Measurements from ENCODE around the gene ACSF3. TPM values are rescaled to one million over a fixed set of nuclear protein-coding genes. Genes with fewer than 3 reads are reported as not detected.

The ACSF3 gene
- total and polyA plus RNA-seq, 5 experiments from 2014 or later: 21.3 to 64.4 (median 44.7) TPM

DNA sequence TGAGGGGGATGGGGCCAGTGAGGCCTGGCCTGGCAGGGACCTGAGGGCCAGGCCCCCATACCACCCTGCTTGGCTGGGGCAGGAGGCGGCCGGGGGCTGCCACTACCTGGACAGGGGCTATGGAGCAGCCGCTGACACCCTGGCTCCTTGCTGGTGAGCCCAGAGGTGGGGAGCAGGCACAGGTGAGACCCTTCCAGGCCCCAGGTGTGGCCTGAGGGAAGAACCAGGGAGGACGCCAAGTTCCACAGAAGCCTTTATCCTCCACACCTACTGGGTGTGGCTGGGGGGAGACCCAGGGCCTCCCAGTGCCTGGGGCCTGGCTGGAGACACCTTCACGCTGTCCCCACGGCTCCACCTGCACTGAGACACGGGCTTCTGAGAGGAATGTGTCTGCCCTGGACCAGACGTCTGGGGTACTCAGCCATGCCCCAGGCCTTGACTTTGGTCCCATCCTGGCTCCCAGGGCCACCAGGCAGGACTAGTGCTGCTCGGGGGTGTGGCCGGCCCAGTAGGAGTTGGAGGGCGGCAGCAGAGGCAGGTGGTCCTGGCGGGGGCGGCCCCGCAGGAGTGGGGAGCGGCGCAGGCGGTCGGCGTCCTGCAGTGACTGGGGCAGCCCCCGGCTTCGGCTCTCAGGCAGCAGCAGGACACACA lies 102.0 kb downstream of the ACSF3 start:
- ATAC-seq (no peak), DNase-seq (no peak)
- Mint-ChIP-seq H3K4me1 (peaks cover 0 to 13% (median 6%) of the 10 kb centered on the region in 4 donors), H3K36me3 (no peaks in the 10 kb centered on the region), H3K27me3 (peaks cover 0 to 23% (median 6%) of the 10 kb centered on the region in 5 donors), H3K27ac (no peak overlapping the region), H3K9me3 (no peaks in the 10 kb centered on the region), H3K4me3 (no peak overlapping the region)
- POLR2A ChIA-PET: no interaction called here

DNA sequence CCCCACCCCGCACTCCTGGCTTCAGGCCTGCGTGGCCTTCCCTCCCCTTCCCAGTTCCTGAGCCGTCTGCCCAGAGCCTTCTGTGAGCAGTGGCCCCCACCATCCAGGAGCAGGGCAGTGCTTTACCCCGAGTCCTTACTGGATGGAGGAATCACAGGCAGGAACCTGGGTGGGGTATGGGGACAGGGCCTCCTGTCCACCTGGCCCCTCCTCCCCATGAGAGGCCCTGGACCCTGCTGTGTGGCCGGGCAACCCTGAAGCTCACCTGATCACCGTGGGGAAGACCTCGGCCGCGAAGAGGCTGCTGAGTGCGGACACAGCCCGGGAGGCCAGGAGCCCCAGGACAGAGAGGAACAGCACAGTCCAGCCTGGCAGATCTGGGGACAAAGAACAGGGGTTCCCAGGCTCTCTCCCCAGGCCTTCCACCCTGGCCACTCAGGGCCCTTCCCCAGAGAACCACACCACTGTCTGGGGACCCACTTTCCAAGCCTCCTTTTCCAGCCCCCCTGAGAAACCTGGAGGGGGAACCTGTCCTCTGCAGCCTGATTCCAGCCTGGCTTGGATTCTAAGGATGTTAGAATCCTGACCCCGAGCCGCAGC lies 103.5 kb downstream of the ACSF3 start:
- POLR2A ChIA-PET: no interaction called here
- H3K4me1 Mint-ChIP-seq: peaks cover 0 to 11% (median 6%) of the 10 kb centered on the region in 4 donors
- peaks cover 0 to 25% (median 8%) of the 10 kb centered on the region in 5 donors for H3K27me3 Mint-ChIP-seq
- ATAC-seq (no peak), DNase-seq (no peak)
- H3K27ac Mint-ChIP-seq: no peak overlapping the region
- no peak overlapping the region for H3K4me3 Mint-ChIP-seq
- H3K36me3 Mint-ChIP-seq: no peaks in the 10 kb centered on the region
- H3K9me3 Mint-ChIP-seq: no peaks in the 10 kb centered on the region

DNA sequence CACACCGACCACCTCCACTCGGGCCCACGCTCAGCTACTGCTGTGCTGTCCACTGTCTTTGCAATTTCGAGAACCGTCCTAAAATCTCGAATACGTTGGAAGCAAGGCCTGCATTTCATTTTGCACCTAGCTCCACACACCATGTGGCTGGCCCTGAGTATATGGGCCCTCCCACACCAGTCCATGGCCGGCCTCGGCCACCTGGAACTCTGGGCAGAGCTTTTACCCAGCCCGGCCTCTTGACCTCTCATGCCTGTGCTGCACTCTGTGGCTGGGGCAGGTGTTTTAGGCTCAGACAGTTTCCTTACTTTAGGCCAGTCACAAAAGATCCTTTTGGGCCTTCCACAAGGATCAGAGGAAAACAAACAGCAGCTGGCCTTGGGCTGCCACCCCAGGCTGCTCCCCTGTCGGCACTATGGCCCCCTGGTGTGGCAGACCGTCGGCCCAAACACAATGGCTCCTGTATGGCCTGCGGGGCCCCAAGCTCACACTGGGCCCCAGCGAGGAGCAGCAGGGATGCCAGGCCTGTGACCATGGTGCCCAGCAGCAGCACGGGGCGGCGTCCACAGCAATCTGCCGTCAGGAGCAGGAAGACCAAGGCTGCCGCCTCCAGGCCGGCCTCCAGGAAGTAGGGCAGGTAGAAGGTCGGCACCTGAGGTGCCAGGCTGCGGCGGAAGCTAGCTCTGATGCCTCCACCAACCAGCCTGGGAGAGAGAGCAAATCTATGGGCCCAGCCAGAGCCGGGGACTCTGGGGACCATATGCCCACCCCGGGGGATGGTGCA lies 104.2 kb downstream of the ACSF3 start:
- POLR2A ChIA-PET: no interaction called here
- no peak for ATAC-seq
- no peak overlapping the region for H3K27ac Mint-ChIP-seq
- no peak for DNase-seq
- peaks cover 0 to 16% (median 10%) of the 10 kb centered on the region in 4 donors for H3K4me1 Mint-ChIP-seq
- H3K4me3 Mint-ChIP-seq: peak overlapping the region in 1 of 10 donors; percentile 48
- peaks cover 0 to 3% (median 0%) of the 10 kb centered on the region in 9 donors for H3K9me3 Mint-ChIP-seq
- H3K27me3 Mint-ChIP-seq: peaks cover 3 to 29% (median 13%) of the 10 kb centered on the region in 5 donors
- H3K36me3 Mint-ChIP-seq: no peaks in the 10 kb centered on the region

GRCh38 chr16:89198417-89199240 lies 105.0 kb downstream of the ACSF3 start:
- POLR2A ChIA-PET: no interaction called here
- H3K9me3 Mint-ChIP-seq: peaks cover 0 to 4% (median 0%) of the 10 kb centered on the region in 9 donors
- ATAC-seq (no peak), DNase-seq (no peak)
- H3K4me3 Mint-ChIP-seq: no peak overlapping the region
- H3K27ac Mint-ChIP-seq: no peak overlapping the region
- H3K27me3 Mint-ChIP-seq: peaks cover 11 to 37% (median 21%) of the 10 kb centered on the region in 5 donors
- peaks cover 0 to 18% (median 14%) of the 10 kb centered on the region in 4 donors for H3K4me1 Mint-ChIP-seq
- H3K36me3 Mint-ChIP-seq: peaks cover 0 to 5% (median 0%) of the 10 kb centered on the region in 3 donors

DNA sequence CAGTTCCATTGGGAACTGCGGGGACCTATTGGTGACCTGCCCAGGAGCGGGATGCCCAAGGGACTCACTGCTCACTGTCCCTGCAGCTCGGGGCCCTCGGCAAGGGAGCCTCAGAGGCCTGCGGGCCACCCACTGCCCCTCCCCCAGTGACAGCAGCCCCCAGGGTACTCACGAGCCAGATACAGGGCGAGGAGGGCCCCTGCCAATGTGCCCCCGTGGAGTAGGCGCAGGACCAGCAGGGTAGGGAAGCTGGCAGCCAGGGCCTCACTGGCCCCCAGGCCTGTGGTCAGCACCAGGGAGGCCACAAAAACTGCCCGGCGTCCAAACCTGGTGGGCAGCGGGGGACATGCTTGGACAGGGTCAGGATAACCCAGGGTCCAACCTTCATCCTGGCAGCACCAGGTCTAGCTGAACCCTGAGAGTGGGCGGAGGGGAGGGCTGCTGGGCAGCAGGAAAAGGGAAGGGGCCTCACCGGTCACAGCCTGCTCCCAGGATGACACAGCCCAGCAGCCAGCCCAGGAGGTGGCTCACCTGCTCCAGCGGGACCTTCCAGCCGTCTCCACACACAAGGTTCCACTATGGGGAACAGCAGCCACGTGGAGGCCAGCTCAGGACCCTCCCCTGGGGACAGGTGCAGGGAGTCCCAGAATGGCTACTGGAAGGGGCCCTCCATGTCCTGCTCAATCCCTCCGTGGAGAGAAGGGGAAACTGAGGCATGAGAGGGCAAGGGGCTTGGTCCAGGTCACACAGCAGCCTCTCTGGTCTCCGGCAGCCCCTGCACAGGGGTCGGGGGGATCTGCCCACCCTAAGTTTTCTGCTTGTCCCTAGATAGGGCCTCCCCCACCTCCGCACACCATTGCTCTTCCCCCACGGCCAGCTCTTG lies 105.8 kb downstream of the ACSF3 start:
- Mint-ChIP-seq H3K27ac (peak overlapping the region in 1 of 10 donors; percentile 18), H3K9me3 (peaks cover 0 to 4% (median 0%) of the 10 kb centered on the region in 9 donors), H3K4me3 (peak overlapping the region in 2 of 10 donors; percentile 31 to 56), H3K4me1 (peaks cover 0 to 18% (median 14%) of the 10 kb centered on the region in 4 donors), H3K36me3 (peaks cover 0 to 5% (median 0%) of the 10 kb centered on the region in 3 donors), H3K27me3 (peaks cover 18 to 45% (median 29%) of the 10 kb centered on the region in 5 donors)
- DNase-seq: no peak
- ATAC-seq: no peak
- POLR2A ChIA-PET: interaction anchor here (0.6 kb wide), 2 partner anchors 298 to 586 kb away, joined by 3 to 6 read pairs; no protein-coding TSS in a partner anchor

DNA sequence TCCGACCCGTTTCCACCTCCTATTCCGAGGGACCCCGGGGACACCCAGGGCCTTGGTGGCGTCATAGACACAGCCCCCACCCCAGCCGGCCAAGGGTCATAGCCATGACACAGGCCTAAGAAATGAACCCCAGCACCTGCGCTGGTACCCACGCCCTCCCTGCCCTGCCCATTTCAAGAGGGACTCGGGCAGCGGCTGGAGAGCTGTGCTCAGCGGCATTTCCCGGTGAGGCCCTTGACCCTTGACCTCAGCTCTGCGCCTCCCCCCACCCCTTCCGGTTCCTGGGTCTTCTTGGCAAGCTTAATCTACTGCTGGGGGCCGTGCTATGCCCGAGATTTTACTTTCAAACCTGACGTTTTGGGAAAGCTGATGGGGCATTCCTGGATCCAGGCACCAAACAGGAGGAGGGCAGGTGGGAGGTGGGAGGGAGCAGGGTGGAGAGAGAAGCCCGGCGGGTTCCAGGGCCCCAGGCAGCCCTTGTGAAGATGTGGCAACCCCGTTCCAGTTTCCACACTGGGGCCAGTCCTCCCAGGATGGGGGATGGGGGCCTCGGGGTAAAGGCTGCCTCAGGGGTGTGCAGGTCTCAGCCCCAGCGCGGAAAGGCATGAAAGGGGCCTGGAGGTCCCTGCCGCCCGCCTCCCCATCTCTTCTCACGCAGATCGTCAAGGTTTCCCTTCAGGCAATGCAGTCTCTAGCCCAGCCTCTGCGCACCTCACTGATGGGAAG lies 106.6 kb downstream of the ACSF3 start, which contains the start of gene SLC22A31:
SLC22A31 (minus strand) TSS at position 414 of the 726 bp plus-strand sequence; CDS start at position 378, 36 bp downstream.
- no peak for ATAC-seq

DNA sequence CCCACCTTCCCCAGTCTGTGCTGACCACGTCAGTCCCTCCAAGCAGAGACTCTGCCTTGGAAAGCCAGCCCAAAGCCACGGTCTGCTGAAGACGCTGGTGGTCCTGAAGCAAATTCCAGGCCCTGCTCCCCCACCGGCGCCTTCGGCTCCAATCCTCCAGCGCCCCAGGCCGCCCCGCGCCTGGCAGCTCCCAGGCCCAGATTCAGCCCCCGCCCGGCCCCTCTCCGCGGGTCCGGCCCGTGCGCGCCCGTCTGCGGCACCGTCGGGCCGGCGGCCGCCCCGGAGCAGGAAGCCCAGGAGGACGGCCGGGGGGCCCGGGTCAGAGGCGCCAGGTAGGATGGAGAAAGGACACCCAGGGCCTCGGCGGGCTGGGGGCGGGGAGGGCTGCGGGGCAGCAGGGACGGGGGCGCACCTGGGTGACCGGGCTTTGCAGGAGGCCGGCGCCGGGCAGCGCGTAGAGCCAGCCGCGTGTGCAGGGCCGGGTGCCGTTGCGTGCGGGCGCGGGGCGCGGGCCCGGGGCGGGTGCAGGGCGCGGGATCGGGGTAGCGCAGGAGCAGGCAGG lies 107.3 kb downstream of the ACSF3 start:
- Mint-ChIP-seq H3K4me1 (peaks cover 0 to 18% (median 14%) of the 10 kb centered on the region in 4 donors), H3K36me3 (peaks cover 0 to 5% (median 0%) of the 10 kb centered on the region in 3 donors), H3K27ac (peak overlapping the region in 1 of 10 donors; percentile 1), H3K9me3 (peaks cover 0 to 4% (median 0%) of the 10 kb centered on the region in 9 donors), H3K27me3 (peaks cover 18 to 55% (median 33%) of the 10 kb centered on the region in 5 donors), H3K4me3 (peak overlapping the region in 9 of 10 donors; percentile 24 to 71 (median 58))
- ATAC-seq: peak; percentile 1 to 24
- DNase-seq: no peak
- POLR2A ChIA-PET: interaction anchor here (1.0 kb wide), 1 partner anchor 30 kb away, joined by 4 read pairs; no protein-coding TSS in a partner anchor

More for the DNA sequence above, 106.6 kb downstream of the ACSF3 start, which contains the start of gene SLC22A31:
- Mint-ChIP-seq H3K27ac (peak within 1 kb of the TSS in 1 of 10 donors; percentile 1), H3K36me3 (peaks cover 0 to 5% (median 0%) of the 10 kb centered on the region in 3 donors), H3K4me3 (peak within 1 kb of the TSS in 9 of 10 donors; percentile 24 to 71 (median 58)), H3K27me3 (peaks cover 18 to 52% (median 33%) of the 10 kb centered on the region in 5 donors), H3K4me1 (peaks cover 0 to 18% (median 14%) of the 10 kb centered on the region in 4 donors), H3K9me3 (peaks cover 0 to 4% (median 0%) of the 10 kb centered on the region in 9 donors)
- POLR2A ChIA-PET: no interaction called here
- no peak for DNase-seq

DNA sequence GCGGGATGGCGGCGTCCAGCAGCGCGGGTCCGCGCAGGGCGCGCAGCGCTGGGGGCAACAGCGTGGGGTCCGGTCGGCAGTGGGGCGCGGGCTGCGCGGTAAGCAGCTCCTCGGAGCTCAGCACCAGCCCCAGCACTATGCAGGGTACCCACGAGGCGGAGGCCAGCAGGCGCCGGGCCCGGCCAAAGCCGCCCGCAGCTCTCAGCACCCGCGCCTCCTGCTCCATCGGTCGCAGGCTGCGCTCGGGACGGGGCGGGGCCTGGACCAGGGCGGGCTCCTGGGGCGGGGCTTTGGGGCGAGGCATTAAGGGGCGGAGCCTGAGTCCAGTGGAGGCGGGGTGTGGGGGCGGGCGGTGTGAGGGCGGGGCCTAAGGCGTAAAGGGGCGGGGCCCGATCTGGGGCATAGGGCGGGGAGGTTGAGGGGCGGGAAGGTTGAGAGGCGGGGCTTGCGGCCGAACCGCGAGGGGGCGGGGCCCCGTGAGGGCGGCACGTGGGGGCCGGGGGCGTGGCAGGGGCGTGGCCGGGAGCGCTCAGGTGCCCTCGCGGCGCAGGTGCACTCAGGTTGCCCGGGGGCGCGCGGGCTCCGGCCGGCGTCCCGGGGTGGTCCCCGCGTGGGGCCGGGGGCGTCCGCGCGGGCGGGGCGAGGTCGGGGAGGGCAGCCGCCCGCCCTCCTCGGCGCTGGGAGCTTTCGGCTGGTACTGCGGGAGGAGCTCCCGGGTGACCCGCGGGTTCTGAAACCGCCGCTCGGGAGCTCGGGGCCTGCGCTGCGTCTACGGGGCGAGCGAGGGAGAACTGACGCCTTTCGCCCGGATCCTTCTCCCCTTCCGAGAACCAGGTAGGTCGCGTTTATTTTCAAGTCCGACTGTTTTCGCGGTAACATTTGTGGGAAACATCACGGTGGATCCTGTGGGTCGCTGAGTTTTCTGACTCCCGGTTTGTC lies 108.1 kb downstream of the ACSF3 start:
- peaks cover 0 to 5% (median 0%) of the 10 kb centered on the region in 3 donors for H3K36me3 Mint-ChIP-seq
- H3K4me3 Mint-ChIP-seq: peak overlapping the region; percentile 43 to 82 (median 72)
- H3K27ac Mint-ChIP-seq: peak overlapping the region in 2 of 10 donors; percentile 57 to 73
- peaks cover 22 to 62% (median 35%) of the 10 kb centered on the region in 5 donors for H3K27me3 Mint-ChIP-seq
- H3K4me1 Mint-ChIP-seq: peaks cover 0 to 18% (median 14%) of the 10 kb centered on the region in 4 donors
- ATAC-seq: peak; percentile 83 to 88
- DNase-seq: peak; percentile 42 to 88 (median 76)
- POLR2A ChIA-PET: interaction anchor here (1.0 kb wide), 1 partner anchor 31 kb away, joined by 4 read pairs; no protein-coding TSS in a partner anchor
- H3K9me3 Mint-ChIP-seq: peaks cover 0 to 4% (median 0%) of the 10 kb centered on the region in 9 donors

DNA sequence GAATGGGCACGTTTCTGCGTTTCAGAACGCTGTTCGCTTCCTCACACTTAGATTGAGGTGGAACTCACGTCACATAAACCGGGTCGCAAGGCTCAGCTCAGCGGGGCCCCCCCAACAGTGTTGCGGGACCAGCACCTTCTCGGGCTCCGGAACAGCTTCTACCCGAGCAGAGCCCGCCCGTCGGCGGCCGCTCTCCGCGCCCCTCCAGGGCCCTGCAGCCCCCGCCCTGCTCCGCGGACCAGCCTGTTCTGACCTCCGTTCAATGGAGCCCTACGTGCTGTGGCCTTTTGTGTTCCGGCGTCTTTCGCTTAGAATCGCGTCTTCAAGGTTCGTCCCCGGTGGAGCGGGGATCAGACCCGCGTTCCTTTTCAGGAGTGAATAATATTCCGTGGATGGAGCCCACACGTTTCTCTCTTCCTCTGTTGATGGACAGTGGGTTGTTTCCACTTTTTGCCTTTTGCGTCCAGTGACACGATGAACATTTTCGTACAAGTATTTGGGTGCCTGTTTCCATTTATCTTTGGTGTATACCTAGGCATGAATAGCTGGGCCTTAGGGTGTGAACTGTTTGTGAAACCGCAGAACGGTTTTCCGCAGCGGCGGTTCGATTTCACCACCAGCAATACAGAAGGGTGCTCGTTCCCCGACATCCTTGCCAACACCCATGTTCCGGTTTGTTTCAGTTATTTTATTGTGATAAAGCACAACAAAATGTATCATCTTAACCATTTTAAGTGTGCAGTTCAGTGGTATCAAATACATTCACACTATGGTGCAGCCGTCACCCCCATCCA lies 109.0 kb downstream of the ACSF3 start:
- Mint-ChIP-seq H3K27ac (peak overlapping the region in 3 of 10 donors; percentile 57 to 84 (median 73)), H3K4me1 (peaks cover 0 to 18% (median 14%) of the 10 kb centered on the region in 4 donors), H3K36me3 (peaks cover 0 to 5% (median 0%) of the 10 kb centered on the region in 3 donors), H3K27me3 (peaks cover 25 to 68% (median 39%) of the 10 kb centered on the region in 5 donors), H3K4me3 (peak overlapping the region; percentile 48 to 82 (median 72)), H3K9me3 (peaks cover 0 to 4% (median 0%) of the 10 kb centered on the region in 9 donors)
- no peak for DNase-seq
- POLR2A ChIA-PET: no interaction called here
- peak; percentile 6 to 17 for ATAC-seq
